Endothelial cell of umbilical vein (primary cell): ENCODE measurements around the gene RAC2.

Experiments
- CTCF ChIP-seq, 2 donors: IDR thresholded peaks; 1 replicate in 1 of 2; 2 replicates in 1 of 2; pipeline ENCODE4 v1.5.1; 2011; ENCODE audit warnings: low read length in 2 of 2, mild to moderate bottlenecking in 2 of 2, moderate library complexity in 2 of 2, control low read depth in 1 of 2, inconsistent platforms in 1 of 2, low read depth in 1 of 2; ENCODE audit not compliant: insufficient read depth in 1 of 2; ENCODE audit errors: extremely low read depth in 1 of 2
- EZH2 ChIP-seq: IDR thresholded peaks from 2 replicates; pipeline ENCODE4 v1.6.1; 2012; ENCODE audit warnings: borderline replicate concordance, low read depth, mild to moderate bottlenecking, moderate library complexity, low read length, inconsistent platforms; ENCODE audit not compliant: severe bottlenecking
- FOS ChIP-seq: IDR thresholded peaks from 2 replicates; pipeline ENCODE4 v1.6.1; 2011; ENCODE audit warnings: mild to moderate bottlenecking, low read length, moderate library complexity, borderline replicate concordance; ENCODE audit not compliant: insufficient read depth
- JUN ChIP-seq: IDR thresholded peaks from 2 replicates; pipeline ENCODE4 v1.6.1; 2011; ENCODE audit warnings: borderline replicate concordance, low read depth; ENCODE audit not compliant: insufficient read length, insufficient read depth
- MAX ChIP-seq: IDR thresholded peaks from 2 replicates; pipeline ENCODE4 v1.6.1; 2011; ENCODE audit not compliant: insufficient read depth, insufficient read length
- POLR2A ChIP-seq: IDR thresholded peaks from 2 replicates; pipeline ENCODE4 v1.6.1; 2012; ENCODE audit warnings: low read depth, mild to moderate bottlenecking, control low read depth, low read length
- POLR2AphosphoS5 ChIP-seq: IDR thresholded peaks from 2 replicates; pipeline ENCODE4 v1.6.1; 2012; ENCODE audit warnings: low read depth, mild to moderate bottlenecking, control low read depth, low read length, moderate library complexity; ENCODE audit not compliant: insufficient read depth

- TF ChIP-seq POLR2A: no peak
- TF ChIP-seq EZH2: no peak
- no peak for TF ChIP-seq CTCF (IDR thresholded peaks at IDR 0.05; ENCODE audit: extremely low read depth in 1 of 2, insufficient read depth in 1 of 2, low read depth in 1 of 2, low read length in 2 of 2)
- TF ChIP-seq MAX: no peak
- TF ChIP-seq FOS: no peak
- no peak for TF ChIP-seq POLR2AphosphoS5
- TF ChIP-seq JUN: no peak
Measured at GRCh38 chr22:37192741-37193140, 51.3 kb downstream of the RAC2 start.
